Activated CD8-positive, alpha-beta memory T cell treated with anti-CD3 and anti-CD28 coated beads for 36 hours (primary cell): Measurements from ENCODE around the gene NOTCH1. TPM values are rescaled to one million over a fixed set of nuclear protein-coding genes. Genes with fewer than 3 reads are reported as not detected.

ENCODE experiments used
- CTCF ChIA-PET: fragments of 350-600 bp; sonication (Branson Sonifier 250); formaldehyde crosslinking; loops from one replicate; lab custom pipeline; 2021; ENCODE audit warnings: antibody characterized with exemption; lab: Charles Lee
- POLR2A ChIA-PET: fragments of 350-600 bp; sonication (Branson Sonifier 250); formaldehyde crosslinking; loops from one replicate; lab custom pipeline; 2021; ENCODE audit warnings: antibody characterized with exemption; lab: Charles Lee
- total RNA-seq, 2 experiments: library from RNA; stranded (reverse); gene quantifications; one replicate each; pipeline ENCODE4 v1.2.3, GENCODE V29; 2021

NOTCH1 gene
- total RNA-seq, 2 experiments from 2014 or later = 69.5 to 71.4 TPM

DNA sequence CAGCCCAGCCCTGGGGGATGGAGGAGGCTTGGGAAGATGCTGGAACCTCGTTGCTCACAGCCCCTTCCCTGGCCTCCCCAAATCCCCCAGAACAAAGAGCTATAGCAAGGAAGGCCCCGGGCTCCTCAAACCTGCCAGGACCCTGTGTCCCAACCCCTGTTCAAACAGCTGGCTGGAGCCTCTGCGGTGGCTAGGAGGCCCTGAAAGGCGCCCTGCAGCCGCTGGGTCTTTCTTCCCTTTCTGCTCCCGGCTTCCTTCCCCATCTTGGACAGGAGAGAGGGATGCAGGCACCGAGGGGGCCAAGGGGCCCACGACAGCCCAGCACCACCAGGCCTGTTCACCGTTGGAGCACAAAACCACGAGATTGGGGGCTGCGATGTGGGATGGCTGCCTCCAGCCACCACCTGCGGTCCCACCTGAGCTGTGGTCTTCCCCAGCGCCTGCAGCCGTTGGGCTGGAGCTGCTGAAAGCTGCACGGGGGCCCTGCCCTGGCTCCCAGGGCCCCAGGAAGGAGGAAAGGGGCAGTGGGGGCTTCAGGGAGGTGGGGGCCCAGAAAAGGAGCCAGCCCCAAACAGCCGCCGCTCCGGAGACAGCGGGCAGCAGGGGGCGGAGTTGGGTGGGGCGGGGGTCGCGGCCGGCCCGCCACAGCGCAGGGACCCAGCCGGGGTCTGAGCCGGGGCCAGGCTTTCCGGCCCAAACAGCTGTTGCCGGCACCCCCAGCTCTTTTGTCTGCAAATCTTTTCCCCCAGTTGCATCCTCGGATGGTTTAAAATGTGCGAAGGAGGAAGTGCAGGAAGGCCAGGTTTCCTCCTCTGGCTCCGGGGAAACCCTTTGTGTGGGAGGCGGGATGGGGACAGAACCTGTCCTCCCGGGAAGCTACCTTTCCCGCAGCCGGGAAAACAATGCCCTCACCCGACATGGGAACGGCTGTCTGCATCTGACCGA is 16.1 kb downstream of the NOTCH1 start:
- ChIA-PET CTCF (interaction anchor here (1.9 kb wide), 2 partner anchors 40 to 42 kb away, joined by 5 to 8 read pairs; no protein-coding TSS in a partner anchor), POLR2A (interaction anchor here (2.1 kb wide), 1 partner anchor 9 kb away, joined by 12 read pairs; no protein-coding TSS in a partner anchor)

DNA sequence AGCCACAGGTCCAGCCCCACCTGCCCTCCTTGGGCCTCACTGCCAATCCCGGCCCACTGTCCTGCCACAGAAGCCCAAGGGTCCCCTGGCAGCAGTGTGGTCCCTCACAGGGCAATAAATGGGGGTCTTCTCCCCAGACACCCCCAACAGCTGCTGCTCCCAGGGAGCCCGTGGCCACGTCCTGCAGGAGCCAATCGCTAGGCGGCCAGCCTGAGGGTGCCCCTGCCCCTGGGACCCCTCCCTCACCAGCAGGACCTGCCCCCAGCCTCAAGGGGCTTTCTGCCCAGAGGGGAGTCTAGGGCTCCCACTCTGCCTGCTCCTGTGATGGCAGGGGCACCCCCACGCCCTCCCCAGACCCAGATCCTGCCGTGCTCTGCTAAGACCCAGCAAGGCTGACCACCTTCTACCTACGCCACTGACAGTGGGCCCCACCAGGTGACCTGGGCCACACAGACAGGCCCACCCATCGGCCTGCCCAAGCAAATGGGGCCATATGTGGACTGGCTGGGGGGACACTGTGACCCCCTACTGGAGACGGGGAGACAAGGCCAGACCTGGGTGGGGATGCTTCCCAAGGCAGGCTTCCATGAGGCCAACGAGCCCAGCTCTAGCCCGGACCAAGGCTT is 17.0 kb downstream of the NOTCH1 start:
- ChIA-PET CTCF (interaction anchor here (1.9 kb wide), 2 partner anchors 39 to 41 kb away, joined by 5 to 8 read pairs; no protein-coding TSS in a partner anchor), POLR2A (interaction anchor here (2.1 kb wide), 1 partner anchor 10 kb away, joined by 12 read pairs; no protein-coding TSS in a partner anchor)

DNA sequence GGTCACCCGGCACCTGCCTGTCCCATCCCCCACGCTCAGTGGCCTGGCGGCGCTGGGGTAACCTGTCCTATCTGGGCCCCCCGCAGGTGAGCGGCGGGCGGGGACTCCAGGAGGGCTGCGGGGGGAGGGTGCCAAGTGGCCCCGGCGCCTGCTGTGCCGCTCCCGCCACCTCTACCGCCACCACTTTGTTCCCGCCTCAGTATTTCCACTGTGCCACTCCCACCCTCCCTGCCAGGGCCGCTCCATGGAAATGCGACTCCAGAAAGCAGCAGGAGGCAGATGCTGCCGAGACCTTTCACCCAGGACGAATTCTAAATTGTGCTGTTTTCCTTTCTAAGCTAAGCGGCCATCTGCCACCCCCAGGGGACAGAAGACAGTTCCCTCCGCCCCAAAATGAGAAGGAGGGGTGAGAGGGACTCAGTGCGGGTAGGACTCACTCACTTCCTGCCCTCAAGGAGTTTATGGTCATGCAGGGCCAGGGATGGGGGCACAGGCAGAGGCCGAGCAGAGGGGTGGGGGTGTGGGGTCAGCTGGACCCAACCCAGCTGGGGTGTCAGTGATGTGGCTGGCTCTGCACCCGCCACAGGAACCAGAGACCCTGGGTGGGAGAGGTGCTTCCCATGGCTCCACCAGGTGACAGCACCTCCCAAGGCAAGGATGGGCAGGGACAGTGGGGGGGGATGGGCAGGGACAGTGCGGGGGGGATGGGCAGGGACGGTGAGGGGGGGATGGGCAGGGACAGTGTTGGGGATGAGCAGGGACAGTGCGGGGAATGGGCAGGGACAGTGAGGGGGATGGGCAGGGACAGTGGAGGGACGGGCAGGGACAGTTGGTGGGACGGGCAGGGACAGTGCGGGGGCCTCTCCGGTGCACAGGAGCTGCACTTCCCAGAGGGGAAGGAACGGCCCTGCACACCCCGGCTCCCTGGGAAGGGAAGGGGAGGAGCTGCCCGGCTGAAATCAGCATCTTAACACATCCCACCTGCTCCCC is 17.8 kb downstream of the NOTCH1 start:
- CTCF ChIA-PET = interaction anchor here (1.7 to 1.9 kb wide), 2 partner anchors 21 to 38 kb away, joined by 4 to 8 read pairs; no protein-coding TSS in a partner anchor
- POLR2A ChIA-PET = interaction anchor here (2.1 kb wide), 1 partner anchor 11 kb away, joined by 12 read pairs; no protein-coding TSS in a partner anchor

DNA sequence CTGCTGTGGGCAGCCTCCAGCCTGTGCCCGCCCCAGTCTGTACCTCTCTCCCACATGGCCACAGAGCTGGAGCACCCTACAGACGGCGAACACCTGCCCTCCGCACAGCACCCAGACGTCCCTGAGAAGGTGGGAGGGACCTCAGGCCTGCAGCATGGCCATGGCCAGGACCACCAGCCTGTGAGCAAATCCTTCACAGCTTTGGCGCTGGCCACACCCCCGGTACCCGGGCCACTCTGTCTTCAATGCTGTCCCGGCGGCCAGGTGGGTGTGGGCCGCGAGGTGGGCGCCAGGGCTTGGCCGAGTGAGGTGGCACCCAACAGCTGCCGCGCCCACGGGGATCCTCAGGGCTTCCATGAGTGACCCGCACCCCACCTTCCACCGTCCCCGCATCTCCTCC is 18.7 kb downstream of the NOTCH1 start:
- POLR2A ChIA-PET = interaction anchor here (0.5 kb wide), 1 partner anchor 31 kb away, joined by 5 read pairs; no protein-coding TSS in a partner anchor
- CTCF ChIA-PET = interaction anchor here (1.7 kb wide), 1 partner anchor 22 kb away, joined by 4 read pairs; no protein-coding TSS in a partner anchor

DNA sequence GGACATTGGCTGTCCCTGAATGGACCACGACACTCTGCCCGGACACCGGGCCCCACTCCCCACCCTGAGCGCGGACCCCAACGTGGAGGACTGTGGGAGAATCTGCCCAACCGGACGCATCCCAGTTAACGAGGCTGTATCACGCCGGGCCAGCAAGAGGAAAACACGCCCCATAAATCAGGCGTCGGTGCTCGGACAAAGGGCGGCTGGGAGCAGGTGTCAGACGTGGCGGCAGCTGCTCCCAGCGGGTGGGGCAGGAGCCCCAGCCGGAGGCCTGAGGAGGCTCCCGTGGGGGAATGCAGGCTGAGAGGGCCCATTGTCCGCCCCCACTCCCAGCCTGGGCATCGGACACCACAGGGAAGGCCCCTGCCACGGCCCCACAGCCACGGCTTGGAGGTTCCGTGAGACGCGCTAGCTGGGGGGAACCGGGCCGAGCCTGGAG is 19.2 kb downstream of the NOTCH1 start:
- CTCF ChIA-PET = interaction anchor here (1.7 kb wide), 1 partner anchor 22 kb away, joined by 4 read pairs; no protein-coding TSS in a partner anchor
- POLR2A ChIA-PET = interaction anchor here (0.5 kb wide), 1 partner anchor 31 kb away, joined by 5 read pairs; no protein-coding TSS in a partner anchor

DNA sequence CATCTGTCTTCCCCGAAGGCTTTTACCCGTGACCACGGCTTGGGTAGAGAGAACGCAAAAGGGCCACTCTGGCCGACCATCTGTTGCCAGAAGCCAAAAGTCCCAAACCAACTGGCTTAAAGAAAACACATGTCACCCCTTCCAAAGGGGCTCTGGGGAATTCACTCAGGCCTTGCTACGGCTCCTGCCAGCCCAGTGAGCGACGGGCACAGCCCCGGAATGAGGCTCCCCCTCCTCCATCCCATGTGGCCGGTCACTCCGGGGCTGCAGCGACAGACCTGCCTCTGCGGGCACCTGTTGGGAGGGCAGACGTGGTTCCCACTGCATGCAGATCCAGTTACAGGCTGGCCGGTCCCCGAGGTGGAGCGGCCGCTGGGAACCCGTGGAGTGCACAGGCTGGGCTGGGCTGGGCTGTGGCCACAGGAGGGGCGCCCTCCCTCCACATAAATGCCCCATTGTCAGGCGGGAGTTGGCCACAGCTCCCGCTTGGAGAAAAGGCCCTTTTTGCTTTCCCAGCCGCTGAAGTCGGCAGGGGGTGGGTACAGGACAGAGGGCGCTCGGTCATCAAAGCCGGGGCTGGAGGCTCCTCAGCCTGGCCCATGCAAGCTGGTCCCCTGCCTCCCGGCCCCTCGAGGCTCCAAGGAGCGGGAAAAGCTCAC is 19.9 kb downstream of the NOTCH1 start:
- CTCF ChIA-PET = no interaction called here
- POLR2A ChIA-PET = no interaction called here

DNA sequence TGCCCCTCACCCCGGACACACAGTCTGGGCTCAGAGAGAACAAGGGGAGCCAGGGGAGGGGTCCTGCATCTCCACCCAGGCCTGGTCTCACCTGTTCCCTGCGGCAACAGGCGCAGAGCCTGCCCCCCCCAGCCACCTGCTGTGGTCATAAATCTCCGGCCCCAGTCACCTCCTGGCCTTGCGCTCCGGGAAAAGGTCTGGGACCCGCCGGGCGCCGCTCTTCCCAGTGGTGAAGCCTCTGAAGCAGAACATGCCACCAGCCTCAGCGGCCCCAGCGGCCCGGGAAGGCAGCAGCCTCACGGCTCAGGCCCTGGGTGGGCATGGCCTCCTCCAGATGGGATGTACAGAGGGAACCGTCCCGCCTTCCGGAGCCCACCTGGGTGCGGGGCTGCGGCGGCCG is 20.6 kb downstream of the NOTCH1 start:
- ChIA-PET POLR2A (no interaction called here), CTCF (interaction anchor here (1.2 kb wide), 1 partner anchor 13 kb away, joined by 4 read pairs; no protein-coding TSS in a partner anchor)

DNA sequence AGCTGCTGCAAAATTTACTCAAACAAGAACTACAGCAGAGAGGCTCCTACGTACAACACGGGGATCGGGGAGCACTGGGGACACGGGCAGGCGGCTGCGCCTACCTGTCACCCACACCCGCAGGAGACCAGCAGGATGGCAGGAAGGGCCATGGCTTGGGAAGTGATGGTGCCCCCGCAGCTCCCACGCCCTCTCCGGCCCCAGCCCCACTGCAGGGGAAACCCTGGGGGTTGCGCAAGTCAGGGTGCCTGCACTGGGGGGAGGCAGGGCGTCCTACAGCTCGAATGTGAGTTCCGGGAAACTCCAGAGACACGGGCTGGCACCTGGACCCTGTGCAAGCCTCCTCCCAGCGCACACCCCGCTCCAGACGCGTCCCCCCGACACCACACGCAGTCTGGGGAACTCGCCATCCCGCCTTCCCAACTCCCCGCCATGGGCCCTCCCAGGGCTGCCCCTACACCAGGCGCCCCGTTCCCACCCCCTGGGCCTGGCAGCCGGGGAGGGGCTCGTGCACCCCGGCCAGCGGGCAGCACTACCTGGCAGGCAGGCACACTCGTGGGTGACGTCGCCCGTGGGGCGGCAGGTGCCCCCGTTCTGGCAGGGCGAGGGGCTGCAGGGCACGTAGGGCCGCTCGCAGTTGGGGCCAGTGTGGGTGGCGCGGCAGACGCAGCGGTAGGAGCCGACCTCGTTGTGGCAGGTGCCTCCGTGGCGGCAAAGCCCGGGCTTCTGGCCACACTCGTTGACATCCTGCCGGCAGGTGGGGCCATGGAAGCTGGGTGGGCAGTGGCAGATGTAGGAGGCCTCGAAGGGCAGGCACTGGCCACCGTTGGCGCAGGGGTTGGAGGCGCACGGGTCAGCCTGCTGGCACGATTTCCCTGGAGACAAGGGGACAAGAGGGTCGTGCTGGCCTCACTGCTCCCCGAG is 23.3 kb downstream of the NOTCH1 start:
- POLR2A ChIA-PET = no interaction called here
- CTCF ChIA-PET = interaction anchor here (0.6 to 0.7 kb wide), 2 partner anchors 16 to 80 kb away, joined by 4 to 5 read pairs; no protein-coding TSS in a partner anchor

DNA sequence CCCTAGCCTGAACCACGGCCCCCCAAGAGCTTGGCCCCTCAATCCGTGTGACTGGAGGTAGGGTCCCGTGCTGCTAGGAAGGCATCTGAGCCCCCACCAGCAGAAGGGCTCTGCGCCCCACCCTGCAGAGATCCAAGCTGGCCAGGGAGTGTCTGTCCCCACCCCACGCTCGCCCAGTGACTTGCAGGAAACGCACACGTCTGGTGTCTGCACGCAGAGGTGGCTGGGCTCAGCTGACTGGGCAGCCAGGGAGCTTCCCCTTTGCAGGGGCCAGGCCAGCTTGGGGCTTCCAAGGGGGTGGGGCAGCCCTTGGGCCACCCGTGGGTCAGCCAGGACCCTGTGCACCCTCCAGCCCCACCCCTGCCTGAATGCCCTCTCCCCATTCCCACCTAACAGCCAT is 24.3 kb downstream of the NOTCH1 start:
- ChIA-PET CTCF (interaction anchor here (0.6 to 0.7 kb wide), 3 partner anchors 17 to 81 kb away, joined by 4 to 5 read pairs (median 4); no protein-coding TSS in a partner anchor), POLR2A (interaction anchor here (0.5 kb wide), 1 partner anchor 498 kb away, joined by 3 read pairs; no protein-coding TSS in a partner anchor)

DNA sequence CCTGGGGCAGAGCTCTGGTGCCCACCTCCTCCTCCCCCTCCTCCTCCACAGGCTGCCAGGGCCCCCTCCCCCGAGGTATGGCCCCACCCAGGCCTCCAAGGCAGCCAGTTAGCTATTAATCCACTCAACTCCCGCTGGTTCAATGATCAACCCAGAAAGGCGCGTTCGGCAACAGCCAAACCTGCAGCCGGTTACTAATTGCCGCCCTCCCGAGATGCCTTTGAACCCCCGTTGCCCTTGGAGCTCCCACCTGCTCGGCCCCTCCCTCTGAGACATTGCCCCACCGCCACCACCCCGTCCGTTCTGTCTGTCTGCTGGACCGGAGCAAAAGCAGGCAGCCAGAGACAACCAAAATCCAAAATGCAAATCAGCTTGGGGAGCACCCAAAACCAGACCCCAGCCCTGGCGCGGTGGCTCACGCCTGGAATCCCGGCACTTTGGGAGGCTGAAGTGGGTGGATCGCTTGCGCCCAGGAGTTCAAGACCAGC is 25.8 kb downstream of the NOTCH1 start:
- POLR2A ChIA-PET = no interaction called here
- CTCF ChIA-PET = interaction anchor here (0.6 kb wide), 1 partner anchor 53 kb away, joined by 3 read pairs; no protein-coding TSS in a partner anchor

DNA sequence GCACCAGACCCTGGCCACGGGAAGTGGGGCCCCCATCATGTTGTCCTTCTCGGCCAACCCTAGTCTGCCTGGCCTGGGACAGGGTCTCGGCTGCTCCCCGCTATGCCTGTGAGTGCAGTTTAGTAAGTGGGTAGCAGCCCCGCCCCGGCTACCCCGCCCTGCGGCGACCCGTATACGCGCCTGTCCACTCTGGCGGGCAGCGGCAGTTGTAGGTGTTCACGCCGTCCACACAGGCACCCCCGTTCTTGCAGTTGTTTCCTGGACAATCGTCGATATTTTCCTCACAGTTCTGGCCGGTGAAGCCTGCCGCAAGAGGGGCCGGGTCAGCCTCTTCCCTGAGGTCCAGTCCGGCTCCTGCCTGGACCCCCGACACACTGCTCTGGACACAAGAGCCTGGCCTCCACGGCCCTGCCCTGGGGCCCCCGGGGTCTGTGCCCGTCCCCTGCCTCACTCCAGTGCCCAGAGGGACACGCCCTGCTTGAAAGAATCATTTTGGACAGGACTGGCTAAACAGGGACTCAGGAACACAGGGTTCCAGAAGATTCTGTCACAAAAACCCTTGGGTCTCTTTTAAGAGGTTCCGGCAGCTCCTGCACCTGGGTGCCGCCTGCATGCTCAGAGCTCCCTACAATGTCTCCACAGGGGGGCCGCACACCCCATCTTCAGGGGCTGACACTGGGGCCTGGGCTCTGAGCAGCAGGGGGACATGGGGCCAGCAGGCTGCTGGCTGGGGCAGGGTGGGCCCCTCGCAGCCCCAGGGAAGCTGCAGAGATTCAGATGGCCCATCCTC is 26.4 kb downstream of the NOTCH1 start:
- CTCF ChIA-PET = no interaction called here
- POLR2A ChIA-PET = no interaction called here

DNA sequence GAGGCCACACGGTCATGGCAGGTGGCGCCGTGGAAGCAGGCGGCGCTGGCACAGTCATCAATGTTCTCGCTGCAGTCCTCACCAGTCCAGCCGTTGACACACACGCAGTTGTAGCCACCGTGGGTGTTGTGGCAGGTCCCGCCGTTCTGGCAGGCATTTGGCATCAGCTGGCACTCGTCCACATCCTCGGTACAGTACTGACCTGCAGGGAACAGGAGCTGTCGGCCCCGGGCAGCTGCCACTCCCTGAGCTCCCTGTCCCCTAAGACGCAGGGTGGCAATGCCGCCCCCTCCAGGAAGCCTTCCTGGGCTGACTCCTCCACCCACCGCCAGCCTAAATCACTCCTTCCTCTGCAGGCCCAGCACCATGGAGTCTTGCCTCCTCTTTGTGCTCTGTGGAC is 27.2 kb downstream of the NOTCH1 start:
- ChIA-PET CTCF (no interaction called here), POLR2A (no interaction called here)

DNA sequence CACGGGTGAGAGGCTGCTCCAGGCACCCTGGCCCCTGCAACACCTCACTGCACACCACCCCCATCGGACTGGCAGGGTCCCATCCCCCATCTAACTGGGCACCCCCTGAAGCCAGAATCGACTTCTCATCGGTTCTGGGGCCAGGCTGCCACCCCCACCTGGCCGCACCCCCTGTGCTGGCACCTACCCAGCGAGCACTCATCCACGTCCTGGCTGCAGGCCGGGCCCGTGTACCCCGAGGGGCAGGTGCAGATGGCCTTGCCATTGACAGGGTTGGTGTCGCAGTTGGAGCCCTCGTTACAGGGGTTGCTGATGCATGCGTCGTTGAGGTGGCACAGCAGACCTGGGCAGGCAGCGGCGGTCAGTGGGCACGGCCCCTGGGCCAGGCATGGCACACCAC is 27.9 kb downstream of the NOTCH1 start:
- POLR2A ChIA-PET = no interaction called here

DNA sequence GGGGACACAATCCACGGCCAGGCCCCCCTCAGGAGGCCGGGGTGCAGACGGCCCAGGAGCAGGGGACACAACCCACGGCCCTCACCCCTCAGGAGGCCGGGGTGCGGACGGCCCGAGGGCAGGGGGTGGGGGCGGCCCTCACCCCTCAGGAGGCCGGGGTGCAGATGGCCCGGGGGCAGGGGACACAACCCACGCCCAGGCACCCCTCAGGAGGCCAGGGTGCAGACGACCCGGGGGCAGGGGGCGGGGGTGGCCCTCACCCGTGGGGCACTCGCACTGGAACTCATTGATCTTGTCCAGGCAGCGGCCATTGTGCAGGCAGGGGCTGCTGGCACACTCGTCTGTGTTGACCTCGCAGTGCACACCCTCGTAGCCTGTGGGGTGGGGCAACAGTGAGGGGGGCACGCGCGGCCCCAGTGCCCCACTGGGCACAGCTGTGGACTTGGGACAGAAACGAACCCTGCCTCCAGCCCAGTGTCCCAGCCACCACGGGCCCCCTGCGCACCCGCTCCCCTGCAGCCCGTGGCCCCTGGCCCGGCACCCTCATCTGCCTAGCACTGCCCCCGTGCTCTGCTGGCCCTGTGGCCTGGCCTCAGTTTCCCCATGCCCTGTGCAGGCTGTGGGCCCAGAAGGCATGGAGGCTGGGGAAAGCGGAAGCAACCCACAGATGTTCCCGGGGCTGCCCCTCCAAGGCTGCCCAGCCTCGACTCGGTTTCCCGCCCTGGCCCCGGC is 28.7 kb downstream of the NOTCH1 start:
- ChIA-PET CTCF (no interaction called here), POLR2A (no interaction called here)

More for the DNA sequence above, 27.9 kb downstream of the NOTCH1 start:
- CTCF ChIA-PET = no interaction called here

DNA sequence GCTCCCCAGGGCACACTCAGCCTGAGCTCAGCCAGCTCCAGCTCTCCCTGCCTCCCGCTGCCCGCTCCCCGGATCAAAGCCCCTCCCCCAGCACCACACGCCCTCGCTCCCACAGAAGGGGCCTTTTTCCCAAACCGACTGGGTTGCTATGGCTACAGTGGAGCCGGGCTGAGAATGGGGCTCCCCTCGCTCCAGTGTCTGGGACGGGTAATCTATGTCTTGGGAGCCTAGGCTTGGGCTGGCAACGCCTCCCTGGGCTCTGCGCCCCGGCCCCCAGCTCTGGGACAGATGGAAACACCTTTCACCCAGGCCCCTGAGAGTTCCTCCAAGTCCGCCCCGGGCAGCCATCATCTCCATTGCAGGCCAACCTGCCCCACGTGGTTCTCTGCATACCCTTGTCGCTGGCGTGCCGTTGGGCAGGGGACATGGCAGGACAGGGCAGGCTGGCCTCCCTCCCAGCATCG is 29.6 kb downstream of the NOTCH1 start:
- CTCF ChIA-PET = no interaction called here
- POLR2A ChIA-PET = no interaction called here
